HG03469 (cell line): ENCODE results near the gene LRRC37A3.
"Not testable (repeated sequence)": the region's sequence is repeated elsewhere in the genome, so short reads cannot be mapped to it uniquely, and the experiment has no call there.

Experiments
- ATAC-seq: cut with Tn5 transposase; IDR thresholded peaks from one replicate; pipeline ENCODE4 v1.9.1; 2021; ENCODE audit warnings: mild to moderate bottlenecking, moderate library complexity, moderate number of reproducible peaks; ENCODE audit not compliant: unreplicated experiment

Gene LRRC37A3

GRCh38 chr17:64927444-64927843, 8.2 kb upstream of the LRRC37A3 start:
- ATAC-seq = not testable (repeated sequence)

GRCh38 chr17:64926430-64926829, 7.2 kb upstream of the LRRC37A3 start:
- not testable (repeated sequence) for ATAC-seq

GRCh38 chr17:64925244-64925643, 6.0 kb upstream of the LRRC37A3 start:
- ATAC-seq = not testable (repeated sequence)

- not testable (repeated sequence) for ATAC-seq
Measured at GRCh38 chr17:64923051-64923568, 3.8 kb upstream of the LRRC37A3 start.

GRCh38 chr17:64920419-64921172, 1.3 kb upstream of the LRRC37A3 start:
- no peak for ATAC-seq

DNA sequence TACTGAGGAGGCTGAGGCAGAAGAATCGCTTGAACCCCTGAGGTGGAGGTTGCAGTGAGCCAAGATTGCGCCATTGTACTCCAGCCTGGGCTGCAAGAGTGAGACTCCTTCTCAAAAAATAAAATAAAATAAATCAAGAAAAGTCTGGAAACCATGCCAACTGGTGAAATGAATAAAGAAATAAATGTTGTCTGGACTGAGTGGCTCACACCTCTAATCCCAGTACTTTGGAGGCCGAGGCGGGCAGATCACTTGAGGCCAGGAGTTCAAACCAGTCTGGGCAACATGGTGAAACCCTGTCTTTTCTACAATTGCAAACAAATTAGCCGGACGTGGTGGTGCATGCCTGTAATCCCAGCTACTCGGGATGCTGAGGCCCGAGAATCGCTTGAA, 744 bp upstream of the LRRC37A3 start:
- ATAC-seq = no peak

- ATAC-seq = peak; percentile 7
Measured at GRCh38 chr17:64918842-64919288, 413 bp downstream of the LRRC37A3 start.

- ATAC-seq = not testable (repeated sequence)
Measured at GRCh38 chr17:64917540-64917939, 1.7 kb downstream of the LRRC37A3 start.

DNA sequence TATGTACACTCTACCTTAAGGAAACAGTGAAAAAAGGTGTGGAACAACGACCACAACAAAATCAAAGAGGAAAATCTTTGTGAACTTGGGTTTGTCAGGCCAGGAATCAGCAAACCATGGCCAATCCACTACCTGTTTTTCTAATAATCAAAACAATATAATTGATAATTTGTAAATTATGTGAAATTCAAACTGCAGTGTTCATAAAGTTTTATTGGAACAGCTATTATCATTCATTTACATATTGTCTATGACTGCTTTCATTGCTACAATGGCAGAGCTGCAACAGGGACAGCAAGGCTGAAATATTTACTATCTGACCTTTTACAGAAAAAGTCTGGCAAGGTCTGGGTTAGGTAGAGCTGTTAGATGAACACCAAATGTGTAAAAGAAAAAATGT, 4.0 kb downstream of the LRRC37A3 start:
- not testable (repeated sequence) for ATAC-seq

DNA sequence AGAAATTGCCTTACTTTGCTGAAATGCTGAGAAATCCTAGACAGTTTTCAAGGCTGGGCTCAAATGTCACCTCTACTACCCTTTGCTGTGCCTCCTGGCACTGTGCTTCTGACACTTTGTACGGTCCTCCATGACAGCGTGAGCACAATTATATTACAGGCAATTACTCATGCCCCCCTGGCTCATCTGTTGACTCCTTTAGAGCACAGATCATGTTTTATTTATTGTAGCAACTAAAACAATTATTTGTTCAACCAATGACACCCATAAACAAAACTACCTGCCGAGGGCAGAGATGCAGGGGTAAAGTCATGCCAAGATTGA, 9.1 kb downstream of the LRRC37A3 start:
- ATAC-seq = not testable (repeated sequence)

DNA sequence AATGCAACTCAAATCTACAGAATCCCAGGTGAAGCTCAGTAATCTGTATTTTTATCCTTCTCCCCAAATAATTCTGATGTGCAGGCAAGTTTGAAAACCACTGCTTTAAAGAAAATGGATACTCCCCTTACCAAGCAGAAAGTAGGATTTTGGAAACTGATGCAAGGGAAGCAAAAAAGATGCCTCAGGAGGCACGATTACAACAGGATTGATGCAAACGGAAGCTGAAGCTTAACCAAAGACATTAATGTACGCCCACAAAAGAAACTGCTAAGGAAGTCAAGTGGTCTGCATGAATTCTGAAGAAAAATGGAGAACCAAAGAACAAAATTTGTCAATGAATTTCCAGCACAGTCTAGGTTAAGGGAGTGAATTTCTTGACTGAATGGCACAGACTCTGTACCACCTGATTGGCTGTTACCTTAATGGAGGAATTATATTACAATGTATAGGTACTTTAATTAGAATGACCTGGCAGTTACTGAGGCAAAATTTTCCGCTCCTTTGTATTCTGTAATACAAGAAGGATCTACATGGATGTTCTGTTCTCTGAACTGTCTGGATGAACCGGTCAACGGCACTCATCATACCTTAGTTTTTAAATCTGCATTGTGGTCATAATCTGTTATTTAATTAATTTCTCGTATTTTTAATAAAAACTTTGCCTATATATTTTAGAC, 9.6 kb downstream of the LRRC37A3 start:
- not testable (repeated sequence) for ATAC-seq

DNA sequence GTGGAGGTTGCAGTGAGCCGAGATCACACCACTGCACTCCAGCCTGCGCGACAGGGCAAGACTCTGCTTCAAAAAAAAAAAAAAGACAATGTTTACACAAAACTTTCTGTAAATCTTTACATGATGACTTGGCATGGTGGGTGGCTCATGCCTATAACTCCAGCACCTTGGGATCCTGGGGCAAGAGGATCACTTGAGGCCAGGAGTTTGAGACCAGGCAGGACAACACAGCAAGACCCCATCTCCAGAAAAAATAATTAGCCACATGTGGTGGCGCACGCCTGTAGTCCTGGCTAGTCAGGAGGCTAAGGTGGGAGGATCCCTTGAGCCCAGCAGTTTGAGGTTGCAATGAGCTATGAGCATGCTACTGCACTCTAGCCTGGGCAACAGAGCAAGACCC, 15.2 kb downstream of the LRRC37A3 start:
- not testable (repeated sequence) for ATAC-seq

DNA sequence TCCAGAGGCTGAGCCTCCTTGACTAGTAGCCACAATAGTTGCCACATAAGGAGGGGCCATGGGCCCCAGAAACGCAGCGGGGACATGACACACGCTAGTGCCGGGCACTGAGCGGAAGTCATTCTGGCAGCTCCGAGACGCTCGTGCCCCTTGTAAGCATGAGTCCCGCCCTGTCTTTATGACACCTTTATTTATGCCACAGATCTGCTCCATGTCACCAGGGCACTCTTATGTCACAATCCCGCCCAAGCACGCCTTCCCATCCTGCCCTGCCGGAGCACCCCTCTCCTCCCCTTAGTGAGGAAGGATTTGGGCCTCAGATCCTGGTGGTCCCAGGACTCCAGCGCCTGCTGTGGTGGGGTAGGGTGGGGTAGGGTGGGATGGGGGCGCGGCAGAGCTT, 22.1 kb downstream of the LRRC37A3 start:
- ATAC-seq = not testable (repeated sequence)

DNA sequence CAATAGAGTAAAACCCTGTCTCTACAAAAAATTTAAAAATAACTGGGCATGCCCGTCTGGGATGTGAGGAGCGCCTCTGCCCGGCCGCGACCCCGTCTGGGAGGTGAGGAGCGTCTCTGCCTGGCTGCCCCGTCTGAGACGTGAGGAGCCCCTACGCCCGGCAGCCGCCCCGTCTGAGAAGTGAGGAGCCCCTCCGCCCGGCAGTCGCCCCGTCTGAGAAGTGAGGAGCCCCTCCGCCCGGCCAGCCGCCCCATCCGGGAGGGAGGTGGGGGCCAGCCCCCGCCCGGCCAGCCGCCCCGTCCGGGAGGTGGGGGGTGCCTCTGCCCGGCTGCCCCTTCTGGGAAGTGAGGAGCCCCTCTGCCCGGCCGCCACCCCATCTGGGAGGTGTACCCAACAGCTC, 45.1 kb downstream of the LRRC37A3 start:
- not testable (repeated sequence) for ATAC-seq

DNA sequence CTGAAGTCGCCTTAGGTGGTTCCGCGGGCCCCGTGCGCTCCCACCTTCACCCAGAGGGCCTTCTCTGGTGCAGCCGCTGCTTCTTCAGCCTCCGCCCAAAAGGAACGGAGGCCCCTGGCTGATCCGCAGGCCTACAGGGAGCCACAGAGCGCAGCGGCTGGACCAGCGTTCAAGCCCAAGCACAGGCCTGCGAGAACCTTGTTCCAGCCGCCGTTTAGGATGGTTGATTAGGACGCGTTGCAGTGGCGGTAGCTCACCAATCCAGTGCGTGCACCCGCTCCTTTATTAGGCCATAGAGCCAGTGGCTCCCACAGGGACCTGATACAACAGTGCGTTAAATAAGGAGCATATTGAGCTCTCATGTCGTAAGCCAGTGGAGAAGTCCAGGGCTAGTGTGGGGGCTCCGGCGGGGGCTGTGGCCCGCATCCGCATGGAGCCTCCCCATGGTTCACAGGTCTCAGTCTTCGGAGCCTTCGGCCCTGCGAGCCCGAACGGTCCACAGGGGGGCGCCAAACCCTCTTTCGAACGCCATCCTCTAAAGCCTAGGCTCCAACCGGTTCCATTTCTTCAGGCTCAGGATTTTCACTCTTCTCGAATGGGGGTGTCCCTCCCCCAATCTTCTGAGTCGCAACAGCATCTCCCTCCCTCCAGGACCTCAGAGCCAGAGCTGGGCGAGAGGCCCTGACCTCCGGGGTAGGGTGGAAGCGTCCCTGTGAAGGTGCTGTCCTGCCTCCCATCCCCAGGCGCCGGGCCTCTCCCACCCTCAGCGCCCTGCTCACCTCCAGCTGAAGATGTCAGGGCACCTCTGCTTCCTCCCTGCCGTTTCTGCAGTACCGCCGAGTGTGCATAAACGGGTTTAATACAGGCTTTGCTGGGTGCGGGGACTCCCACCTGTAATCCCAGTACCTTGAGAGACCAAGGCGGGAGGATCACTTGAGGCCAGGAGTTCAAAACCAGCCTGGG, 71.5 kb downstream of the LRRC37A3 start:
- not testable (repeated sequence) for ATAC-seq

DNA sequence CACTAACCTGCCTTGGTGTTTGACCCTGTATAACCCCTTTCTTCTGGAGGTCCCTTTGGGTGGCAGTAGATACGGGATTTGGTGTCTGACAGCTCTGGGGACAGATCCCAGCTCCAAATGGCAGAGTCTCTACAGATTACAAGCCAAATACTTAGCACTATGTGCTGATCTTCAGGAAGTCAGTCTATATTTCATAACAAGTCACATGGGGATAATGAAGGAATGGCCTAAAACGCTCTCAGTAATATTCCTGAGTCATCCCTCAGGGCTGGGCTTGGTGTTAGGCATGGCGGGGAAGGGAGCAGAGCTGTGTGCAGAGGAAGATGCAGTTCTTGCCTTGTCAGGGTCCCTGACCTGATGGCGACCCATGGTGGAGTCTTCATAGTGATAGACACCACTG, 72.4 kb downstream of the LRRC37A3 start:
- ATAC-seq = not testable (repeated sequence)

- ATAC-seq = not testable (repeated sequence)
Measured at GRCh38 chr17:64843918-64844317, 75.4 kb downstream of the LRRC37A3 start.

DNA sequence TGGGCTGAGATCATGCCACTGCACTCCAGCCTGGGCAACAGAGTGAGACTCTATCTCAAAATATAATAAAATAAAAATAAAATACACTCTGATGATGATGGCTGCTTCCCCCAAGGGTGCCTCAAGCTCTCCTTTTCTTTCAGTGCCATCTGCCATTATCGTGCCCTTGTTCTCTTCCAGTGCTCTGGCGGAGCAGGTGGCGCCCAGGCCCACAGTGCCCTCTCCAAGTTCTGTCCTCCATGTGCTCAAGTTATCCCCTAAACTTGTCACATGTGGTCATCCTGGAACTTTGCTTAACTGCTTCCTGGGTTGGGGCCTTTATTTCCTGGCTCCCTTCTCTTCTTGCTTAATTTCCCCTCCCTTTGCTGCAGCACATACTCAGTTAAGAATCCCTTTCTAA, 76.4 kb downstream of the LRRC37A3 start:
- ATAC-seq = not testable (repeated sequence)

DNA sequence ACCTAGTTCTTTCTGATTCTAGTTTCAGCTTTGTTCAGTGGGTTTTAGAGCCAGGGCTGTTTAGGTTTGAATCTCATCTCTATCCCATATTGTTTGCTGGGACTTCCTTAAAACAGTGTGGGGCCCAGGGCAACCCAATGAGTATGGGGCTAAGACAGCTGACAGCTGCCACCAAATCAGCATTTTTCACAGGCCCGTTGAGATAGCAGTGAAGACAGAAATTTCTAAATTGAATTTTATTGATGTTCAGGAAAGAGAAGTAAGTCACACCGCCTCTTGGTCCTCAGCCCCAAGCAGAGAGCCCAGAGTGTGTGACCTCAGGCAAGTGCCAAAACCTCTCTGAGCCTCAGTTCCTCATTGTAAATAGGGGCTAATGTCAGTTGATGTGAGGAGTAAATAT, 78.3 kb downstream of the LRRC37A3 start:
- not testable (repeated sequence) for ATAC-seq

GRCh38 chr17:64838513-64838912, 80.8 kb downstream of the LRRC37A3 start:
- ATAC-seq = not testable (repeated sequence)
